Central memory CD8-positive, alpha-beta T cell (primary cell): Measurements from ENCODE around the gene MGST3.

ENCODE experiments used
- ATAC-seq: fragments of 150-1000 bp; cut with Tn5 transposase; replicated peaks from 2 replicates; pipeline ENCODE4 v1.10.0; 2022; ENCODE audit warnings: mild to moderate bottlenecking, moderate FRiP score, moderate number of reproducible peaks; ENCODE audit not compliant: poor library complexity, severe bottlenecking; ENCODE audit errors: extremely low read depth
- DNase-seq, 2 donors: peaks; one replicate each; pipeline ENCODE4 v3.0.0; 2021; ENCODE audit warnings: low spot score in 2 of 2
- H3K27ac Mint-ChIP-seq: one replicate; pipeline ENCODE4 v1.8.0; 2022; ENCODE audit warnings: low read depth, mild to moderate bottlenecking, moderate library complexity, mixed read lengths
- H3K27me3 Mint-ChIP-seq: one replicate; pipeline ENCODE4 v1.8.0; 2022; ENCODE audit warnings: mixed read lengths
- H3K36me3 Mint-ChIP-seq: one replicate; pipeline ENCODE4 v1.8.0; 2022; ENCODE audit warnings: mild to moderate bottlenecking, moderate library complexity, mixed read lengths; ENCODE audit not compliant: insufficient read depth
- H3K4me1 Mint-ChIP-seq: one replicate; pipeline ENCODE4 v1.8.0; 2022; ENCODE audit warnings: mixed read lengths
- H3K4me3 Mint-ChIP-seq: one replicate; pipeline ENCODE4 v1.8.0; 2022; ENCODE audit warnings: mild to moderate bottlenecking, moderate library complexity, mixed read lengths
- H3K9me3 Mint-ChIP-seq: one replicate; pipeline ENCODE4 v1.8.0; 2022; ENCODE audit warnings: mixed read lengths

The MGST3 gene

GRCh38 chr1:165610866-165611265 lies 20.2 kb upstream of the MGST3 start:
- Mint-ChIP-seq H3K4me1 (no peaks in the 10 kb centered on the region), H3K36me3 (no peaks in the 10 kb centered on the region), H3K27me3 (peaks cover 16% of the 10 kb centered on the region), H3K27ac (no peak overlapping the region), H3K9me3 (no peaks in the 10 kb centered on the region), H3K4me3 (no peak overlapping the region)
- ATAC-seq (no peak), DNase-seq (no peak)

GRCh38 chr1:165612062-165612461 lies 19.0 kb upstream of the MGST3 start:
- ATAC-seq (no peak), DNase-seq (no peak)
- Mint-ChIP-seq H3K4me1 (no peaks in the 10 kb centered on the region), H3K27ac (no peak overlapping the region), H3K9me3 (no peaks in the 10 kb centered on the region), H3K27me3 (peaks cover 21% of the 10 kb centered on the region), H3K4me3 (no peak overlapping the region), H3K36me3 (no peaks in the 10 kb centered on the region)

DNA sequence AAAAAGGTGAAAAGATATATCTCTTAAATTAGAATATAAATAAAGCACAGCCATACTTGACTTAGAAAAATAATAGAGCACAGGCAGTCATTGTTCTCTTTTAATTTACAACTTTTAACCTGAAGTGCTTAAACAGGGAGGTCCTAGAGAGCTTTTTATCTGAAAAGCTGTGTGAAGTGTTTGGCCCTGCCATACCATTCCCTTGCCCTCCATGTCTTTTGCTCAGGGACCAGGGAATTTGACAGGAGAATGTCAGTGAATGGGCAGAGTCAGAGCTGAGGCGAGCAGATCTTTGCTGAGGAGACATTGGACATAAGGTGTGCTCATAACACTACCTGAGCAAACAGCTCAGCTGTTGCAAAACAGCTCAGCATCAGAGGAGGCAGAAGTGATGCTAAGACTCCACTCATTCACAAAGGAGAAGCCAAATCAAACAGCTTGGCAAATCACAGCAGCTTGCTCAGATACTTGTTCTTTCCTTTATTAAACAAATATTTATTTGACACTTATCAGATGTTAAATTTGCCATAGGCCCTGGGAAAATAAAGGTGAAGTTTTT lies 14.9 kb upstream of the MGST3 start:
- no peak for ATAC-seq
- Mint-ChIP-seq H3K4me1 (no peaks in the 10 kb centered on the region), H3K9me3 (no peaks in the 10 kb centered on the region), H3K27me3 (peaks cover 26% of the 10 kb centered on the region), H3K27ac (no peak overlapping the region), H3K4me3 (no peak overlapping the region), H3K36me3 (no peaks in the 10 kb centered on the region)
- no peak for DNase-seq

DNA sequence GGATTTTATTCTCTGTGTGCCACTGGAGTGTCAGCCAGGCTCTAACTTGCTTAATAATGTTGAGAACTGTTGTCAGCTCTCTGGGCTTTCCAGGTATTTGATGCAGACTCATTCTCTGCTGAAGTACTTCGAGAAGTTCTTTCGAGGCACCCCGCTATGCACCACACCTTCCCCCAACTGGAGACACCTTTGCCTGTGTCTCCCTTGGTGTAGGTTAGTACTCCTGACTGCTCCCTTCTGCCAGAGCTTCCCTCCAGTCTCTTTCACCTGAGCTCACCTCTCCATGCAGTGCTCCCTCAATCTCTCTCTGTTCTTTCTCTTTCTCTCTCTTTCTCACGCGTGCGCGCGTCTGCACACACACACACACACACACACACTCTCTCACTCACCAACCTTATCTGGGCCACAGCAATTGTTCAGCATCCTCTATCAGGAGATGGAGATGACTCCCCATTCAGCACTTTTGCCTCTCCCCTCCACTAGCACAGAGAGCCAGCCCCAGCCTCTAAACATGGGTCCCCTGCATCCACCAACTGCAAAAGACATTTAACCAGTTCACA lies 14.0 kb upstream of the MGST3 start:
- Mint-ChIP-seq H3K27ac (no peak overlapping the region), H3K36me3 (no peaks in the 10 kb centered on the region), H3K27me3 (peaks cover 18% of the 10 kb centered on the region), H3K4me1 (no peaks in the 10 kb centered on the region), H3K9me3 (no peaks in the 10 kb centered on the region), H3K4me3 (no peak overlapping the region)
- DNase-seq (no peak), ATAC-seq (no peak)

- Mint-ChIP-seq H3K27me3 (peaks cover 21% of the 10 kb centered on the region), H3K9me3 (no peaks in the 10 kb centered on the region), H3K4me1 (no peaks in the 10 kb centered on the region), H3K36me3 (no peaks in the 10 kb centered on the region), H3K27ac (no peak overlapping the region), H3K4me3 (no peak overlapping the region)
- ATAC-seq (no peak), DNase-seq (no peak)
These were observed 11.3 kb upstream of the MGST3 start for GRCh38 chr1:165619647-165620151.

DNA sequence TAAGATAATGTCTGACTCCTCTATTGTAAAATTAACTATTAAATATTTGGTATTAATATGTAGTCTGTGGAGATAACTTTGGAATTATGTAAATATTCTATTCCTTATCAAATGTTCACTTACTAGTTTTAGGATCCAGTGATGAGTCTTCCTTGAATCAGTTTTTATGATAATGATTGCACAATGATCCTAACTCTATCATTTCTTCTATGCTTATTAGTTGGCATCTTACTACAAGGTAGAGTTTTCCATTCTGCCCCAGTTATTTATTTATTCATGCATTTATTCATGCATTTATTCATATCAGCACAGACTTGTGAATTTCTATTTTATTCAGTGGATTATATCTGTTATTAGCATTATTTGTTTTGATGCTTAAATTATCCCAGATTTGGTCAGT lies 7.4 kb upstream of the MGST3 start:
- H3K27ac Mint-ChIP-seq: no peak overlapping the region
- H3K4me3 Mint-ChIP-seq: no peak overlapping the region
- peaks cover 10% of the 10 kb centered on the region for H3K27me3 Mint-ChIP-seq
- H3K9me3 Mint-ChIP-seq: no peaks in the 10 kb centered on the region
- ATAC-seq: no peak
- no peaks in the 10 kb centered on the region for H3K4me1 Mint-ChIP-seq
- no peaks in the 10 kb centered on the region for H3K36me3 Mint-ChIP-seq
- DNase-seq: no peak

- Mint-ChIP-seq H3K4me1 (no peaks in the 10 kb centered on the region), H3K36me3 (no peaks in the 10 kb centered on the region), H3K27me3 (peaks cover 10% of the 10 kb centered on the region), H3K27ac (no peak overlapping the region), H3K9me3 (no peaks in the 10 kb centered on the region), H3K4me3 (no peak overlapping the region)
- no peak for DNase-seq
- ATAC-seq: no peak
These were observed 6.6 kb upstream of the MGST3 start for GRCh38 chr1:165624441-165624840.

- H3K27ac Mint-ChIP-seq: no peak overlapping the region
- no peaks in the 10 kb centered on the region for H3K27me3 Mint-ChIP-seq
- no peak for ATAC-seq
- no peaks in the 10 kb centered on the region for H3K9me3 Mint-ChIP-seq
- no peak overlapping the region for H3K4me3 Mint-ChIP-seq
- no peak for DNase-seq
- H3K4me1 Mint-ChIP-seq: peaks cover 5% of the 10 kb centered on the region
- peaks cover 5% of the 10 kb centered on the region for H3K36me3 Mint-ChIP-seq
These were observed 2.7 kb upstream of the MGST3 start for GRCh38 chr1:165628147-165628822.

DNA sequence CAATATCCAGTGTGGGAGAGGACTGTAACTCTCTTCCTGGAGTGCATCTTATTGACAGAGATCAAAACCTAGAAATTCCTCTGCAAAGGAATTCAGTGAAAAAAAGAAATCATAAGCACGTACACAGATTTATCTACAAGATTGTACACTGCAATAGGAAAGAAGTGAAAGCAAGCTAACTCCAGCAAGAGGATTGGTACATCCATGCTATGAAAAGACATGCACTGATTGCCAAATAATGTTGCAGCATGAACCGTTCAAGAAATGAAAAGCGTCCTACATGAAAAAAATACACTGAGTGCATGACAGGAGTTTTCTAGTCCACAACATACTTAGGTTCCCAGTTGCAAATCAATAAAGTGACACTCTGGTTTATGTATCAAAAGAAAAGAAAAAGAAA lies 1.9 kb upstream of the MGST3 start:
- ATAC-seq (no peak), DNase-seq (no peak)
- no peaks in the 10 kb centered on the region for H3K9me3 Mint-ChIP-seq
- H3K27ac Mint-ChIP-seq: no peak overlapping the region
- no peaks in the 10 kb centered on the region for H3K27me3 Mint-ChIP-seq
- peaks cover 5% of the 10 kb centered on the region for H3K36me3 Mint-ChIP-seq
- H3K4me3 Mint-ChIP-seq: no peak overlapping the region
- H3K4me1 Mint-ChIP-seq: peaks cover 11% of the 10 kb centered on the region

DNA sequence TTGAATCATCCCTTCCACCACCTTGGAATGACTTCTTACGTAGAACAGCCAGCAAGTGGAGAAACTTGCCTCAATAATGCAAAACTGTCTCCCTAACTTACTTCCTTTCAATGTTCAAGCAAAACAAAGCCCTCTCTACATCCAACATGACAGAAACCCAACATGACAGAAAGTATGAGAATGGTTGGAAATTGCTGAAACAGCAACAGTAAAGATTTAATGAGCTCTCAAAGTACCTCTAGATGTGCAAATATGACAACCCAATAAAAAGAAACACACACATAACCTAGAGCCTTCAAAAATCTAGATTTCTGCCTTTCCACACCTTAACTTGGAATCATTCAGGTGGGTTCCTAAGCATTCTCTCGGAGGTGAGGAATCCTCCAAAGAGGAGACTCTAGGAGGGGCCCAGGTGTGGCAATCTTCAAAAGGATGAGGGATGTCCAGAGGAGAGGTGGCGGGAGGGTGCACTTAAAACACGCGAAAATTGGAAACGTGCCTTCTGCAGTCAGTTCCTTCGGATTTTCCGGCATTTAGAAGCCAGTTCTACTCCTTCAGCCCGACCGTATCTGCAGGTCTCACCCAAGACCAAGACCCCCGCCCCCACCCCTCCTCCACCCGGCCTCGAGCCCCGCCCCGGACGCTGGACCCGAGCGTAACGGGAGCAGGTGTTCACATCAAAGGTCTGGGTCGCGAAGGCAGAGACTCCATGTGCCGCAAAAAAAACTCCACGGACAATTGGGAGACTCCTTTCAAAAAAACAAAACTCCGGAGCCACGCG lies 996 bp upstream of the MGST3 start:
- Mint-ChIP-seq H3K27me3 (no peaks in the 10 kb centered on the region), H3K4me3 (no peak overlapping the region), H3K4me1 (peaks cover 16% of the 10 kb centered on the region), H3K27ac (no peak overlapping the region), H3K36me3 (peaks cover 5% of the 10 kb centered on the region), H3K9me3 (no peaks in the 10 kb centered on the region)
- no peak for DNase-seq
- ATAC-seq: no peak

DNA sequence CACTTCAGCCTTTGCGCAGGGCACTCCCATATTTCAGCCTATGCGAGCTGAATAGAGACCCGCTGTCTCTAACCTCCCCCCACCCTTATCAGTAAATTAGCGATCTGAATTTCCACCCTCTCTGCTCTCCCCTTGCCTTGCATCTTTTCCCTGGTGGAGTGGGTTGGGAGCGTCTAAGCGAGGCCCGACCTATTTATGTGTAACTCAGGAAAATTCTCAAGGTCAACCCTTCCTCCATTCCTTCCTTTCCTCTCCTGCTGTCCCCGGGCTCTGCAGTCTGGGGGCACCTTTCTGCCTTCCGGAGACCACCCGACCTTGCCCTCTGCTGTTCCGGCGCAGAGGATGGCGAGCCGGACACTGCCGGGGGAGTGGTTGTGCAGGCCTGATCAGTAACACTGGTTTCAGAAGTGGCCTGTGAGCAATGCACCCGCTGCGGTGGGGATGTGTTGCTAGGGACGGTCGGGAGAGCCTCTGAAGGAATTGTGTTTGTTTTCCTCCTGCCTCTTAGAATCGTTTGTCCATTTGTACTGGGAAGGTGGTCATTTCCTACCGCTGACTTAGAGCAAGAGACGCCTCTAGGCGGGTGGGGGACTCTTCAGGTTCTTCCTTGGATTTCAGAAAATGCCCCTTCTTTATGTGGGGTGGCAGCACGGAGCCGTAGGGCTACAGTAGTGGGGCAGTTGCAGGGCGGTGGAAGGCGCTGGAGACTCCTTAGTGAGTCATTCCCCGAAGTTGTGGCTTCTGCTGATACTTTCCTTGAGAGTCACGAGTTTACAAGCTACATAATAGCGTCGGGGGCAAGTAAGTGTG lies 513 bp downstream of the MGST3 start:
- DNase-seq (peak in 1 of 2 donors; percentile 13), ATAC-seq (no peak)
- no peaks in the 10 kb centered on the region for H3K9me3 Mint-ChIP-seq
- H3K27me3 Mint-ChIP-seq: no peaks in the 10 kb centered on the region
- peaks cover 16% of the 10 kb centered on the region for H3K4me1 Mint-ChIP-seq
- H3K36me3 Mint-ChIP-seq: peaks cover 5% of the 10 kb centered on the region
- H3K27ac Mint-ChIP-seq: no peak overlapping the region
- no peak overlapping the region for H3K4me3 Mint-ChIP-seq

- H3K27ac Mint-ChIP-seq: no peak overlapping the region
- peaks cover 7% of the 10 kb centered on the region for H3K36me3 Mint-ChIP-seq
- DNase-seq: no peak
- peaks cover 21% of the 10 kb centered on the region for H3K4me1 Mint-ChIP-seq
- H3K4me3 Mint-ChIP-seq: no peak overlapping the region
- H3K9me3 Mint-ChIP-seq: no peaks in the 10 kb centered on the region
- no peak for ATAC-seq
- no peaks in the 10 kb centered on the region for H3K27me3 Mint-ChIP-seq
These were observed 1.1 kb downstream of the MGST3 start for GRCh38 chr1:165632152-165632469.
